B cell (primary cell): Measurements from ENCODE around the gene KEAP1. TPM values are rescaled to one million over a fixed set of nuclear protein-coding genes. Genes with fewer than 3 reads are reported as not detected.

Experiments
- ATAC-seq: fragments of 200-7000 bp; cut with Tn5 transposase; one replicate; pipeline ENCODE4 v1.10.0; 2021; ENCODE audit warnings: low read depth, mild to moderate bottlenecking, moderate number of reproducible peaks, moderate library complexity
- CTCF ChIA-PET: fragments of 350-600 bp; sonication (Branson Sonifier 250); formaldehyde crosslinking; loops from one replicate; lab custom pipeline; 2021; ENCODE audit warnings: antibody characterized with exemption, inconsistent platforms; lab: Charles Lee
- POLR2A ChIA-PET: fragments of 350-600 bp; sonication (Branson Sonifier 250); formaldehyde crosslinking; loops from one replicate; lab custom pipeline; 2021; ENCODE audit warnings: antibody characterized with exemption; lab: Charles Lee
- DNase-seq: peaks from one replicate; pipeline ENCODE4 v3.0.0; 2013
- H2AFZ ChIP-seq: 2 replicates; pipeline ENCODE4 v1.6.1; 2012; ENCODE audit warnings: mild to moderate bottlenecking, low read depth, low read length; ENCODE audit not compliant: insufficient read depth, poor library complexity, severe bottlenecking
- H3K27ac ChIP-seq, 2 donors: 1 replicate in 1 of 2; 2 replicates in 1 of 2; pipeline ENCODE4 v1.5.1; 2012 to 2013; ENCODE audit warnings: low read length in 2 of 2, mild to moderate bottlenecking in 2 of 2, moderate library complexity in 1 of 2
- H3K27me3 ChIP-seq, 4 experiments: fragments of 200-600 bp in 1 of 4; sonication (generic) in 1 of 4; replicated peaks in 1 of 4; 1 replicate in 2 of 4; 2 replicates in 2 of 4; pipeline versions ENCODE4 v1.6.1 to v1.7.0; 2013 to 2016; ENCODE audit warnings: low read length in 3 of 4, mild to moderate bottlenecking in 2 of 4, mixed read lengths in 1 of 4, moderate library complexity in 1 of 4; ENCODE audit not compliant: insufficient read depth in 4 of 4, control insufficient read depth in 3 of 4; ENCODE audit errors: control extremely low read depth in 1 of 4
- H3K36me3 ChIP-seq, 2 experiments: replicated peaks in 1 of 2; 1 replicate in 1 of 2; 2 replicates in 1 of 2; pipeline versions ENCODE4 v1.6.1 to v1.7.1; 2013; ENCODE audit warnings: low read length in 1 of 2; ENCODE audit not compliant: insufficient read depth in 2 of 2, control insufficient read depth in 1 of 2; ENCODE audit errors: control extremely low read depth in 1 of 2, extremely low read depth in 1 of 2
- H3K4me1 ChIP-seq, 2 donors: fragments of 200-600 bp in 1 of 2; sonication (generic) in 1 of 2; 1 replicate in 1 of 2; 2 replicates in 1 of 2; pipeline versions ENCODE4 v1.5.1 to v1.6.1; 2013 to 2017; ENCODE audit warnings: low read length in 2 of 2; ENCODE audit not compliant: control insufficient read depth in 2 of 2, insufficient read depth in 2 of 2
- H3K4me2 ChIP-seq: replicated peaks from 2 replicates; pipeline ENCODE3; 2012; ENCODE audit warnings: mild to moderate bottlenecking, low read depth, low read length; ENCODE audit not compliant: poor library complexity, severe bottlenecking
- H3K4me3 ChIP-seq, 5 experiments: fragments of 200-600 bp in 1 of 5; sonication (generic) in 1 of 5; 1 replicate in 3 of 5; 2 replicates in 2 of 5; pipeline versions ENCODE4 v1.5.1 to v1.7.0; 2011 to 2016; ENCODE audit warnings: low read length in 4 of 5, mild to moderate bottlenecking in 4 of 5, low read depth in 2 of 5, control low read depth in 1 of 5, moderate library complexity in 1 of 5; ENCODE audit not compliant: insufficient read depth in 1 of 5; ENCODE audit errors: control extremely low read depth in 1 of 5, extremely low read depth in 1 of 5
- H3K79me2 ChIP-seq: fragments of 200-600 bp; sonication (generic); one replicate; pipeline ENCODE4 v1.6.0; 2016; ENCODE audit warnings: low read length; ENCODE audit not compliant: control insufficient read depth, insufficient read depth
- H3K9ac ChIP-seq: fragments of 200-600 bp; sonication (generic); 2 replicates; pipeline ENCODE4 v1.6.1; 2017; ENCODE audit warnings: mild to moderate bottlenecking, low read length, moderate library complexity
- H3K9me3 ChIP-seq, 3 donors: one replicate each; pipeline versions ENCODE4 v1.6.1 to v1.7.1; 2013; ENCODE audit warnings: low read length in 2 of 3; ENCODE audit not compliant: control insufficient read depth in 2 of 3, insufficient read depth in 1 of 3; ENCODE audit errors: control extremely low read depth in 1 of 3
- H4K20me1 ChIP-seq: 2 replicates; pipeline ENCODE4 v1.6.0; 2012; ENCODE audit warnings: mild to moderate bottlenecking, low read length; ENCODE audit not compliant: insufficient read depth, control insufficient read depth, poor library complexity, severe bottlenecking
- H3K27ac Mint-ChIP-seq: one replicate; pipeline ENCODE4 v1.8.0; 2021; ENCODE audit warnings: mixed read lengths
- H3K27me3 Mint-ChIP-seq: one replicate; pipeline ENCODE4 v1.8.0; 2021; ENCODE audit warnings: mixed read lengths
- H3K4me1 Mint-ChIP-seq: one replicate; pipeline ENCODE4 v1.8.0; 2021; ENCODE audit warnings: mixed read lengths
- H3K4me3 Mint-ChIP-seq: one replicate; pipeline ENCODE4 v1.8.0; 2021; ENCODE audit warnings: mixed read lengths
- H3K9me3 Mint-ChIP-seq: one replicate; pipeline ENCODE4 v1.8.0; 2022; ENCODE audit warnings: mixed read lengths; ENCODE audit not compliant: insufficient read depth
- EZH2 ChIP-seq: IDR thresholded peaks from 2 replicates; pipeline ENCODE4 v1.6.1; 2012; ENCODE audit warnings: borderline replicate concordance, low read depth, mild to moderate bottlenecking, moderate library complexity, low read length; ENCODE audit not compliant: insufficient read depth, poor library complexity, severe bottlenecking
- WGBS: methylation state at CpG from one replicate; pipeline ENCODE4 v1.1.5; 2013; ENCODE audit warnings: missing lambda C conversion rate; ENCODE audit not compliant: insufficient coverage; 5-methylcytosine and 5-hydroxymethylcytosine counted together
- intact Hi-C: fragments of 100-400 bp; cut with micrococcal nuclease; formaldehyde crosslinking; loops from one replicate; pipeline ENCODE4 v1.10.0; 2022
- polyA plus RNA-seq: library from polyadenylated mRNA; depleted of rRNA; stranded (reverse); fragments of >200 nt; gene quantifications from 2 replicates; pipeline ENCODE4 v1.2.3, GENCODE V29; 2012
- total RNA-seq, 2 donors: library from RNA; stranded (reverse); fragments of 120-200 nt in 1 of 2; gene quantifications; 1 replicate in 1 of 2; 2 replicates in 1 of 2; pipeline versions ENCODE4 v1.2.3 to v1.2.4, GENCODE V29; 2013 to 2022
- TF ChIP-seq, protein P1 (sequence below): fragments of 200-600 bp; IDR thresholded peaks from one replicate; pipeline ENCODE4 v1.8.0; 2022; ENCODE audit warnings: antibody characterized with exemption, mild to moderate bottlenecking

The KEAP1 gene
- total and polyA plus RNA-seq, 2 donors (not counting 1 experiment from before 2014, with no cell fraction given) = 17.7 to 27.0 TPM

DNA sequence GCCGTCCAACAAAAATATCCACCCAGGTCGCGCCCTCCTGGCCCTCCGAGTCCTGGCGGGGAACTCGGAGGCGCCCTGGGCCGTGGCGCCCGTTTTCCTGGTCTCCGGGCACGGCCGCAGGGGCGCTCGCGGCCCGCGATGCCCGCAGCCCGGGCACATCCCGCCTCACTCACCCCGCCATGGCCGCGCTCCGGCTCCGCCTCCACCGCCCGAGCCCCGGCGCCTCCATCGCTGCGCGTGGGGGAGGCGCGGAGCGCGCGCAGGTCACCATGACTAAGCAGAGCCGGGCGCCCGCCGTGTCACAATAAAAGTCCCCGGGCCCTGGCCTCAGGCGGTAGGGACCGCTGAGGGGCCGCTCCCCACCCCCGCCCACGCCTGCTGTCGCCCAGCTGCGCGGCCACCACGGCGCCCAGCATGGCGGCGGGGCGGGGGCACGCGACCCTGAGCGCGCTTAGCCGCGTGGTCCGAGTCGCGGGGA lies 593 bp downstream of the KEAP1 start:
- H3K79me2 ChIP-seq = peaks cover 27% of the 10 kb centered on the region
- no peaks in the 10 kb centered on the region for H4K20me1 ChIP-seq
- H3K9ac ChIP-seq = peak overlapping the region; percentile 91
- peak overlapping the region in 4 of 5 experiments; percentile 72 to 87 (median 78) for H3K4me3 ChIP-seq
- WGBS = under 1% methylated on average over 65 of the region's 65 CpGs
- ATAC-seq (peak; percentile 87), DNase-seq (peak; percentile 87)
- H3K4me2 ChIP-seq = peak overlapping the region; percentile 99
- Mint-ChIP-seq H3K27me3 (no peaks in the 10 kb centered on the region), H3K4me3 (peak overlapping the region; percentile 88), H3K4me1 (peaks cover 22% of the 10 kb centered on the region), H3K9me3 (no peaks in the 10 kb centered on the region), H3K27ac (peak overlapping the region; percentile 85)
- H3K27ac ChIP-seq = peak overlapping the region; percentile 63 to 69
- ChIA-PET POLR2A (interaction anchor here (0.6 to 1.0 kb wide), 3 partner anchors 63 to 102 kb away, joined by 3 read pairs; partner anchors contain the start of gene KRI1), CTCF (interaction anchor here (1.3 kb wide), 1 partner anchor 142 kb away, joined by 3 read pairs; no protein-coding TSS in a partner anchor)
- H2AFZ ChIP-seq = peak overlapping the region; percentile 90
- H3K27me3 ChIP-seq = no peaks in the 10 kb centered on the region
- H3K36me3 ChIP-seq = peaks cover 0 to 10% of the 10 kb centered on the region in 2 experiments
- intact Hi-C loops = loop anchor here (1.0 to 5.0 kb wide), 5 partner anchors 42 to 154 kb away; partner anchors contain the start of gene CDC37
- H3K9me3 ChIP-seq = no peaks in the 10 kb centered on the region
- H3K4me1 ChIP-seq = peaks cover 6 to 18% of the 10 kb centered on the region in 2 donors
- TF ChIP-seq, protein P1, sequence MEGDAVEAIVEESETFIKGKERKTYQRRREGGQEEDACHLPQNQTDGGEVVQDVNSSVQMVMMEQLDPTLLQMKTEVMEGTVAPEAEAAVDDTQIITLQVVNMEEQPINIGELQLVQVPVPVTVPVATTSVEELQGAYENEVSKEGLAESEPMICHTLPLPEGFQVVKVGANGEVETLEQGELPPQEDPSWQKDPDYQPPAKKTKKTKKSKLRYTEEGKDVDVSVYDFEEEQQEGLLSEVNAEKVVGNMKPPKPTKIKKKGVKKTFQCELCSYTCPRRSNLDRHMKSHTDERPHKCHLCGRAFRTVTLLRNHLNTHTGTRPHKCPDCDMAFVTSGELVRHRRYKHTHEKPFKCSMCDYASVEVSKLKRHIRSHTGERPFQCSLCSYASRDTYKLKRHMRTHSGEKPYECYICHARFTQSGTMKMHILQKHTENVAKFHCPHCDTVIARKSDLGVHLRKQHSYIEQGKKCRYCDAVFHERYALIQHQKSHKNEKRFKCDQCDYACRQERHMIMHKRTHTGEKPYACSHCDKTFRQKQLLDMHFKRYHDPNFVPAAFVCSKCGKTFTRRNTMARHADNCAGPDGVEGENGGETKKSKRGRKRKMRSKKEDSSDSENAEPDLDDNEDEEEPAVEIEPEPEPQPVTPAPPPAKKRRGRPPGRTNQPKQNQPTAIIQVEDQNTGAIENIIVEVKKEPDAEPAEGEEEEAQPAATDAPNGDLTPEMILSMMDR = no peak
- no peak for TF ChIP-seq EZH2

DNA sequence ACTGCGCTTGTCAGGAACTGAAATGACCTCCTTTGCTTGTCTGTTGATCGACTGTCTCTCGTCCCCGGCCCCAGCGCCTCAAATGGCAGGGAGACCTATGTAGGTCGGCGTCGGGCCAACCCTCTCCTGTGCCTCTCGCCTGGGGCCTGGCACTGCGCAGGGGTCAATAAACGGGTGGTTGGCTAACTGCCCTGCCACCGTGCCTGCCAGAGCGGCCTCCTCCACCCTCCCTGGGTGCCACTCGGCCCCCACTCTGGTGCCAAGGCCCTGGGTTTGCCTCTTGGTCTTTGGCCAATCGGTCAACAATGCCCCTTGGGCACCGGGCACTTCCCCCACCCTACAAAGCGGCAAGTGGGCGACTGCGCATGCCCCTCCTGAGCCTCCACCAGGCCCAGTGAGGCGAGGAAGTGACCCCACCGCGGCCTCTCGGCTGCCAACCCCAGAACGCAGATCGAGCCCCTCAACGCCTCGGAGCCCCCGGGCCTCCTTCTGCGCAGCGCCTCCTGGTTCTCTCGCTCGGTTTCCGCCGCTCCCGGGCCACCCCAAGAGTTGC lies 1.1 kb downstream of the KEAP1 start:
- Histone ChIP-seq H3K9me3 (no peaks in the 10 kb centered on the region), H3K27ac (peak overlapping the region; percentile 63 to 69), H2AFZ (peak overlapping the region; percentile 90), H3K4me2 (peak overlapping the region; percentile 99), H3K4me3 (peak overlapping the region; percentile 45 to 87 (median 73)), H3K79me2 (peaks cover 32% of the 10 kb centered on the region), H3K9ac (peak overlapping the region; percentile 91), H3K4me1 (peaks cover 6 to 18% of the 10 kb centered on the region in 2 donors), H4K20me1 (no peaks in the 10 kb centered on the region), H3K36me3 (peaks cover 0 to 10% of the 10 kb centered on the region in 2 experiments), H3K27me3 (no peaks in the 10 kb centered on the region)
- ATAC-seq = peak; percentile 18
- 2% methylated on average over 35 of the region's 35 CpGs for whole genome bisulfite sequencing
- TF ChIP-seq EZH2 = no peak
- TF ChIP-seq, protein P1 = no peak
- intact Hi-C loops = loop anchor here (1.0 to 5.0 kb wide), 4 partner anchors 41 to 100 kb away; partner anchors contain the start of gene CDC37
- no peak for DNase-seq
- no peaks in the 10 kb centered on the region for H3K9me3 Mint-ChIP-seq
- H3K27ac Mint-ChIP-seq = peak overlapping the region; percentile 85
- H3K4me3 Mint-ChIP-seq = peak overlapping the region; percentile 88
- ChIA-PET CTCF (no interaction called here), POLR2A (interaction anchor here (1.0 kb wide), 1 partner anchor 64 kb away, joined by 3 read pairs; the partner anchor contains the start of gene KRI1)
- H3K27me3 Mint-ChIP-seq = no peaks in the 10 kb centered on the region
- H3K4me1 Mint-ChIP-seq = peaks cover 26% of the 10 kb centered on the region
